Transverse colon (tissue), 4 donors: ENCODE results near the gene ADK. TPM values are rescaled to one million over a fixed set of nuclear protein-coding genes. Genes with fewer than 3 reads are reported as not detected.

ENCODE experiments used
- DNase-seq: peaks from one replicate; pipeline ENCODE4 v3.0.0-alpha.2; 2019
- H3K27ac ChIP-seq, 4 donors: fragments of 200-600 bp; sonication (generic); 2 replicates each; pipeline ENCODE4 v1.5.1; 2016 to 2018; ENCODE audit warnings: inconsistent platforms in 4 of 4
- H3K27me3 ChIP-seq: fragments of 200-600 bp; sonication (generic); 2 replicates; pipeline ENCODE4 v1.5.1; 2017; ENCODE audit warnings: inconsistent platforms
- H3K36me3 ChIP-seq, 4 donors: fragments of 200-600 bp; sonication (generic); 2 replicates each; pipeline ENCODE4 v1.5.1; 2017 to 2019; ENCODE audit warnings: inconsistent platforms in 4 of 4
- H3K4me1 ChIP-seq, 4 donors: fragments of 200-600 bp; sonication (generic); 2 replicates each; pipeline ENCODE4 v1.5.1; 2017 to 2020; ENCODE audit warnings: inconsistent platforms in 4 of 4
- H3K4me3 ChIP-seq, 4 donors: fragments of 200-600 bp; sonication (generic); 1 replicate in 1 of 4; 2 replicates in 3 of 4; pipeline versions ENCODE4 v1.5.1 to v1.6.1; 2017 to 2019; ENCODE audit warnings: inconsistent platforms in 4 of 4
- H3K9me3 ChIP-seq, 2 donors: fragments of 200-600 bp; sonication (generic); 2 replicates each; pipeline ENCODE4 v1.5.1; 2017 to 2019; ENCODE audit warnings: inconsistent platforms in 2 of 2
- CTCF ChIP-seq, 5 experiments: fragments of 200-600 bp in 3 of 5; fragments of 450-650 bp in 2 of 5; sonication (generic) in 3 of 5; IDR thresholded peaks; 1 replicate in 2 of 5; 2 replicates in 3 of 5; pipeline ENCODE4 v1.5.1; 2016 to 2017; ENCODE audit warnings: antibody characterized with exemption in 5 of 5, inconsistent platforms in 3 of 5, mild to moderate bottlenecking in 2 of 5, moderate library complexity in 1 of 5
- EP300 ChIP-seq: sonication (generic); formaldehyde crosslinking; IDR thresholded peaks from one replicate; pipeline ENCODE4 v1.6.1; 2017; ENCODE audit warnings: antibody characterized with exemption, low read depth
- POLR2A ChIP-seq: fragments of 450-650 bp; IDR thresholded peaks from one replicate; pipeline ENCODE4 v1.6.1; 2016; ENCODE audit warnings: antibody characterized with exemption, mild to moderate bottlenecking, moderate library complexity
- POLR2AphosphoS5 ChIP-seq, 3 donors: sonication (generic); formaldehyde crosslinking; IDR thresholded peaks; one replicate each; pipeline ENCODE4 v1.6.1; 2016; ENCODE audit warnings: antibody characterized with exemption in 3 of 3
- WGBS, 2 donors: methylation state at CpG; one replicate each; pipeline ENCODE4 v1.1.5; 2018; ENCODE audit warnings: low coverage in 1 of 2; 5-methylcytosine and 5-hydroxymethylcytosine counted together
- in situ Hi-C, 4 donors: fragments of 200-750 bp; cut with MboI; loops; one replicate each; pipeline versions ENCODE4 v1.15.0 to v1.15.1; 2017; ENCODE audit warnings: low sequenced_read_pairs in 3 of 4, low pct_ligation_motif_present in 1 of 4, low pct_unique_long_range_greater_than_20kb in 1 of 4
- intact Hi-C: fragments of 100-400 bp; cut with DNase I; formaldehyde crosslinking; loops from one replicate; pipeline ENCODE4 v1.15.1; 2023; ENCODE audit warnings: low total_unique reads
- total RNA-seq, 4 donors: library from RNA; depleted of rRNA; stranded (reverse); fragments of >200 nt; gene quantifications; one replicate each; pipeline ENCODE4 v1.1.0, GENCODE V29; 2016

Gene ADK
- total RNA-seq, 4 donors from 2014 or later = 6.8 to 25.2 (median 14.8) TPM

- Histone ChIP-seq H3K9me3 (no peaks in the 10 kb centered on the region), H3K36me3 (no peaks in the 10 kb centered on the region), H3K4me3 (no peak overlapping the region), H3K27me3 (no peaks in the 10 kb centered on the region), H3K4me1 (peaks cover 0 to 37% (median 12%) of the 10 kb centered on the region in 4 donors), H3K27ac (peak overlapping the region; percentile 68 to 77 (median 70))
- TF ChIP-seq POLR2A (no peak), POLR2AphosphoS5 (IDR thresholded peaks at IDR 0.05) (peak in 2 of 3 donors; percentile 27 to 38), CTCF (IDR thresholded peaks at IDR 0.05) (no peak), EP300 (no peak)
- DNase-seq = no peak
- intact Hi-C loops (no loop called here), in situ Hi-C loops (no loop called here)
- 45 to 51% methylated on average over 2 to 4 of the region's 4 CpGs for WGBS, 2 donors
Observed at GRCh38 chr10:74681917-74682627, 531.1 kb downstream of the ADK start.

GRCh38 chr10:74683067-74683466, 532.0 kb downstream of the ADK start:
- TF ChIP-seq EP300 (no peak), POLR2A (no peak), CTCF (IDR thresholded peaks at IDR 0.05) (no peak), POLR2AphosphoS5 (IDR thresholded peaks at IDR 0.05) (no peak)
- Histone ChIP-seq H3K27ac (peak overlapping the region; percentile 68 to 77 (median 70)), H3K9me3 (no peaks in the 10 kb centered on the region), H3K27me3 (no peaks in the 10 kb centered on the region), H3K4me1 (peaks cover 0 to 37% (median 12%) of the 10 kb centered on the region in 4 donors), H3K4me3 (no peak overlapping the region), H3K36me3 (no peaks in the 10 kb centered on the region)
- DNase-seq = no peak
- intact Hi-C loops (no loop called here), in situ Hi-C loops (no loop called here)

- Histone ChIP-seq H3K9me3 (no peaks in the 10 kb centered on the region), H3K4me3 (no peak overlapping the region), H3K27me3 (no peaks in the 10 kb centered on the region), H3K4me1 (peaks cover 0 to 37% (median 12%) of the 10 kb centered on the region in 4 donors), H3K36me3 (no peaks in the 10 kb centered on the region), H3K27ac (peak overlapping the region in 3 of 4 donors; percentile 24 to 68 (median 36))
- intact Hi-C loops = no loop called here
- in situ Hi-C loops = no loop called here
- no peak for DNase-seq
- no peak for TF ChIP-seq EP300
- no peak for TF ChIP-seq POLR2AphosphoS5 (IDR thresholded peaks at IDR 0.05)
- no peak for TF ChIP-seq POLR2A
- TF ChIP-seq CTCF (IDR thresholded peaks at IDR 0.05) = no peak
- WGBS, 2 donors = 17 to 27% methylated on average over 7 of the region's 7 CpGs
Observed at GRCh38 chr10:74683621-74684364, 532.8 kb downstream of the ADK start.

- Histone ChIP-seq H3K4me1 (peaks cover 0 to 37% (median 12%) of the 10 kb centered on the region in 4 donors), H3K4me3 (no peak overlapping the region), H3K36me3 (no peaks in the 10 kb centered on the region), H3K9me3 (no peaks in the 10 kb centered on the region), H3K27me3 (no peaks in the 10 kb centered on the region), H3K27ac (no peak overlapping the region)
- 45 to 91% methylated on average over 2 to 5 of the region's 5 CpGs for WGBS, 2 donors
- DNase-seq = no peak
- in situ Hi-C loops (no loop called here), intact Hi-C loops (no loop called here)
- TF ChIP-seq POLR2AphosphoS5 (IDR thresholded peaks at IDR 0.05) (no peak), EP300 (no peak)
Observed at GRCh38 chr10:74684462-74684861, 533.4 kb downstream of the ADK start.
